GM12892 (cell line): ENCODE results near the gene TMEM255B.

Source experiments
- POLR2A ChIP-seq: IDR thresholded peaks from 2 replicates; pipeline ENCODE4 v1.6.1; 2011; ENCODE audit warnings: low read depth, low read length, control low read depth
- POLR2AphosphoS5 ChIP-seq: IDR thresholded peaks from 2 replicates; pipeline ENCODE4 v1.6.1; 2011; ENCODE audit warnings: low read depth, low read length, control low read depth

DNA sequence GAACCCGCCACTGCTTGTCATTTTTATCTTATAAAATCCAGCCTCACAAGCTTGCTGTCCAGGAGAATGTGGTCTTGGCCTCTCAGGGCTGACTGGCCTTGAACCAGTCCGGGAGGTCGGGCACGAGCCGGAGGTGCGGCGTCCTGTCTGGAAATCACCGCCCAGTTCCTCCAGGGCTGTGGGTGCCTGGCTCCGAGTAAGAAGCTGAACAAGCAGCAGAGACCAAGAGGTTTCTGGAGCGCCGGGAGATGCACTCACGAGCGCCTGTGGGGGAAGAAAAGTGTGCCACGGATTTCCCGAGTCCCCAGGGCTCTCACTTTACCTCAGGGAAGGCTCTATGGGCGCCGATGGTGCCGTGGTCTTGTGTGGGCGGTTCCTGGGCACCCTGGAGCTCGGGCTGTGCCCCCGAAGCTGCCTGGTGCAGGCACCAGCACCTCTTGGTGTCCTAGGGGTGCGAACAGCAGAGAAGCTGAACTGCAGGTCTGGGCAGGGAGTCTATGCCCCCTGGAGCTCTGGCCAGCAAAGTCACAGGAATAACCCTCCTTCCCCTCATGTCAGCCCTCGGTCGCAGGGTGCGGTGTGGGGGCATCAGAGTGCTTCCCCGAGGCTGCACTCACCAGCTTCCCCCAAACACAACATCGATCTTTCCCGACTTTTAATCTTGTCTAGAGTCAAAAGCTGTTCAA is 54.9 kb downstream of the TMEM255B start:
- TF ChIP-seq POLR2A (no peak), POLR2AphosphoS5 (no peak)
